GM19328 (cell line): Measurements from ENCODE around the gene CARMIL1.

Source experiments
- ATAC-seq: cut with Tn5 transposase; IDR thresholded peaks from one replicate; pipeline ENCODE4 v1.9.1; 2021; ENCODE audit warnings: mild to moderate bottlenecking, moderate library complexity; ENCODE audit not compliant: unreplicated experiment

Gene CARMIL1

DNA sequence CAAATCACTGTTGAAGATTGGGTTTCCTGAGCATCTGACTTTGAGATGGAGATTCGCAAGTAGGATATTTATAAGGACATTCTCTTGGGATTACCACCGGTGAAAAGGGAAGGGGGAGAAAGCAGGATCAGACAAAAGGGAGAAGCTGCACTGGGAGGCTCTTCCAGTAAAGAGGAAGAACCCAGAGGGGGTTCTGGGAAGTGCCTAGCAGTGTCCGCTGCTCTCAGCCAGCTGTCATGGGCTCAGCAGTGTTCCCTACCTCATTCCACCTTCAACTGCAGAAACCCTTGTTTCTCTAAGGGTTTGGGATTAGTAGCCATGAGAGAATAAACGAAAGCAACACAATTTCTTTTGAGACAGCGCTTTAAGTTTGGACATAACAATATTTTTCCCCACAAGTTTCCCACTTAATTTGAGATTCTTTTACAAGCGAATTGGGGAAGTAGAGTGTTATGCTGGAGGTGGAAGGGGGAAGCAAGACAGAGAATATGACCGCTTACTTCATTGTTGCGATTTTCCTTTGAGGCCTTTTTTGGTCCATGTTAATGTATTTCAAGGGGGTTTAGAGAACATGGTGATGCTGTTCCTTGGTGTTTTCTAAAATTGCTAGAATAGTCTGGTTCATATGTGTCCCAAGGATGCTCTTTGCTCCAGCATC, 218.3 kb downstream of the CARMIL1 start:
- no peak for ATAC-seq

DNA sequence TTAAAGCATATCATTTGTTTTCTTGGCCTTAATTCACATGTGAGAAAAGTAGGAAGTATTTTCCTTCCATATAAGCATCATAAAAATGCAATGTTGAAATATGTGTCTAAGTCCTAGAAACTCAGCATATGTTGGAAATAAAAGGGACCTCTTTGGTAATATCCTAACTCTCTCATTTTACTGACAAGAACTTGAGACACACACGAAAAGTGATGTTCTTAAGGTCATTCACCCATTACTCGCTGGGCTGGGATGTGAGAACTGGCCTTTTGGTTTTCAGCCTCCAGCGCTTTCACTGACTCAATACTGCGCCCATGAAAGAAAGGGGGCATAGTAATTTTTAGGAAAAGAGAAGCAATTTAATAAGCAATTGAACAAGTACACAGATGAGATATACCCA, 219.3 kb downstream of the CARMIL1 start:
- no peak for ATAC-seq

DNA sequence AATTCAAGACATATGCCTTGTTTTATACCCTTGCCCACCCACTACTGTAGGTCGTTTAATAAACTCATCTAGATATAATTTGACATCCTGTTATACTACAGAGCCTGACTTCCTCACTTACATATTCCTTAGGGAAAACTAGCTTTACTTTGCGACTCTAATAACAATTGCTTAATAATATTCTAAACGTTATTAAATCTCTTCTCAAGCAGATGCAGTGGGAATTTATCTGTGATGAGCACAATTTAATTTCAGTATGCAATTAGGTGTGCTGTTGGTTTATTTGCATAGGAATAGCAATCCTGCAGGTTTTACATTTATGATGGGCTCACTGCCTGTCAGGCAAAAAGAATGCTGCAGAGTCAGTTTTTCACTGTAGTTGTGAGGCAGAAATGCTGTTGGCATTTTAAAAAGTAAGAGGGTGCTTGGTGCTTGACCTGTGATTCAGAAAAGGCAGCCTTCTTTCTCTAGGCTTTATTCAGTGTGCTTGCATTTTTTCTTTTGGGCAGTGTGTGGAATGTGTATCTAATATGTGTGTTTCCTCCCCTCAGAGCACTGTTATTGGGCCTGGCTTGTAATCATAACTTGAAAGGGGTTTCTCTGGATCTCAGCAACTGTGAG, 220.6 kb downstream of the CARMIL1 start:
- ATAC-seq, result no peak

DNA sequence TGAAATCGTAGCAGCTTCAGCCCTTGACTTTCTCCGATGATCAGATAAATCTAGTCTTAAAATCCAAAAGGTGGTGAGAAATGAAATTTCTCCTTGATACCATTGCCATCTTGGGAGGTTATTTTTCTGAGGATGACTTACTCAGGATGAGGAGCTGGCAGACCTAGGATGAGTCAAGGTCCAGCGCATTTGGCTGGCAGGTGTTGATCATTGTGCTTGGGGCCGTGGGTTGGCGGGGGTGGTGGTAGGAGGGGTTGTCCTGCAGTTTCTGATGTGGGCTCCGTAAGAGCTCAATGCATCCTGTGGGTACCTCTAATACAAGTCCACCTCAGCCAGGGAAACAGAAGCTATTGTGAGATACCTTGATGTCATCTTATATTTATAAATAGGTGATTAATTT, 224.5 kb downstream of the CARMIL1 start:
- no peak for ATAC-seq

DNA sequence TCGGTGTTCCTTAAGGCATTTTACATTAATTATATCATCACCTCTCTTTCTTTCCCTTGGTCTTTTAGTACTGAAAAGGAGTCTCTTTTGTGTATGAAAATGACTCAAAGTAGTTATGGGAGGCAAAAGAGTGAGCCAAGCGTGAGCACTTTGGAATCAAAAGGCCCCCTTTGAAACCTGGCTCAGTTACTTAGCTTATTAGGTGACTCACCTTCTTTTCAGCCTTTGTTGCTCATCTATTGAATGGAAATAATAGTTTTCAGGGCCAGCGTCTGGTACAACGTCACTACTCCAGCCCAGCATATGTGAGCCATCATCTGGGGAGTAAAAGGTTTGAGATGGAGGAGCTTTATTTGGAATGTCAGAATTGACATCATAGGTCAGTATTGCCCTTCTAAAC, 225.5 kb downstream of the CARMIL1 start:
- no peak for ATAC-seq

DNA sequence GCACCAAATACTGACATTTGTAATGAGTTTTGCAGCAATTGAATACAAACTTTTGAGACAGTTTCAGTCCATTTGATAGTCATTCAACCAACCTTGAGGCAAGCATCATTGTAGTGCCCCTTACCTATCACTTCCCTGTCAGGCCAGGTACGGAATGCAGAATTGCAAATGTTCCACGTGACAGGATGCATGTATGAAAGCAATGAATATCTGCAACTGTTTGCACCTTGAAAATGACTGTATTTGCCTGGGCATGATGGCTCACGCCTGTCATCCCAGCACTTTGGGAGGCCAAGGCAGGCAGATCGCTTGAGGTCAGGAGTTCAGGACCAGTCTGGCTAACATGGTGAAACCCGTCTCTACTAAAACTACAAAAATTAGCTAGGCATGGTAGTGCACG, 226.8 kb downstream of the CARMIL1 start:
- ATAC-seq, result no peak

DNA sequence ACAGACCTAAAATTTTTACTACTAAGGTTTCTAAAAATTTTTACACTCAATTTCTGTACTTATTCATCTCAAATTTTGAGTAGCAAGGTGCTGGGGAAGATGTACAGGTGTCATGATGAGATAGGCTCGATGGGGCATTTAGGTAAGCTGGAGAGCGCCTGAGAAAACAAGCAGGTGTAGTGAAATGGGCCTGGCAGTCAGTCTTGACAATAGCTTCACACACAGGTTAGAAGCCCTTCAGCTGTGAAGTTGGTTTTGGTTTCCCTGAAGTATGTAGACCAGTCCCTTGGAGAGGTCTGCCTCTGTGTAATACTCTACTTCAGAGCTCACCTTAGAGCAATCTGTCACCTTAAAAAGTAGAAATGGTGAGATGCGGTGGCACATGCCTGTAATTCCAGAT, 228.9 kb downstream of the CARMIL1 start:
- no peak for ATAC-seq

DNA sequence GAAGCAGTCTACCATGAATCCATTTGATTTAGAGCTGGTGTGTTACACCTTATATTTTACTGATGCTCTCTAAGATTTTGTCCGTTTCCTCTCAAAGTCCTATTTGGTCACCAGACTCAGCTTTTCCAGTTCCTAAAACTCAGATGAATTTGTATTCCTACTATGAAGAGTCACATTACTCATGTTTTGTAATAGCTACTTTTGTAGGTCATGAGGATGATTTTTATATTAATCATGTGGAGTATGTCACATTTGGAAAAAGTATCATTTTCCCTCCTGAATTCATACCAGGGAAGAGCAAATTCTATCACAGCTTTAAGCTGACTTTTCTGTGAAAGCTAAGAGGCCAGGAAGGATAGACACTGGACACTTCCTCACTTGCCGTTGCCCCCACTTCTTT, 232.2 kb downstream of the CARMIL1 start:
- ATAC-seq, result no peak

DNA sequence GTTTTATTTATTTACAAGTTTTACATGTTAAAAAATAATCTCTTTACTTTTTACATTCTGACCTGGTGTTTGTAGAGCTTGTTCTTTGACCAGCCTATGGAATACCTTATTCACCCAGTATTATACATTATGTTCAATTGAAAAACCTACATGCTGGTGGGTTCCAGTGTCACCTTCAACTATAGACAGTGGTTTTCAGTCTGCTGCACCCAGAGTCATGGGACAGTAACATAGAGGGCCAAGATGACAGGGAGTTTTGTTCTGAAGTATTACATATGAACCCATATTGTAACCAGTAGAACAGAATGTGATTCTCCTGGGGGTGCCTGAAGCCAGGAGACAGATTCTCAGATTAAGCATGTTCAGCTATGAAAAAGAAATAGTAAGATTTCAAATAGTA, 233.4 kb downstream of the CARMIL1 start:
- no peak for ATAC-seq

DNA sequence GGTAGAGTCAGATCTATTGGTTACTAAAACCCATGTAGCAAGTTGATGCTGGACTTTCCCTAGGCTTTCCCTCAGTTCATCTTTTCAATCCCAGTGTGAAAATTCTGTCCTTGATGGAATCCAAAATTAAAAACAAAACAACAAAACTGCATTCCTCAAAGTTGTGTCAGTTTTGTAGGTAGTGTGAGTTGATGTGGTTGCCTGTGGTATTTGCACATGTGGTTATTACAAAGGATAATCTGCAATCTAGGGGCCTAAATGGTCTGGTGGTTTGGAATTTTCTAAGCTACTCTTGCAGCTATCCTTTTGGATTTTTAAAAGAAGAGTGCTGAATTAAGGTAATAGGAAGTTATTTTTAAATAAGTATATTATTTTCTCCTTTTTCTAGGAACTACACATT, 240.7 kb downstream of the CARMIL1 start:
- no peak for ATAC-seq

DNA sequence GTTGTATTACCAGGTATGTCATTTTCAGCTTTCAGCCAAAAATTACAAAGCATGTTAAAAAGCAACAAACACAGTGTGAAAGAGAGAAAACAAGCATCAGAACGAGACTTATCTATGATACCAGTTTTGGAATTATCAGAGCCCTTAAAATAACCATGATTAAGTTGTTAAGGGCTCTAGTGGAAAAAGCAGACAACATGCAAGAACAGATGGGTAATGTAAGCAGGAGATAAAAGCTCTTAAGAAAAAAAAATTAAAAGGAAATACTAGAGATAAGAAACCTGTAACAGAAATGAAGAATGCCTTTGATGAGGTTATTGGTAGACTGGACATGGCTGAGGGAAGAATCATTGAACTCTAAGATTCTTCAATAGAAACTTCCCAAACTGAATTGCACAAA, 245.4 kb downstream of the CARMIL1 start:
- ATAC-seq, result no peak

DNA sequence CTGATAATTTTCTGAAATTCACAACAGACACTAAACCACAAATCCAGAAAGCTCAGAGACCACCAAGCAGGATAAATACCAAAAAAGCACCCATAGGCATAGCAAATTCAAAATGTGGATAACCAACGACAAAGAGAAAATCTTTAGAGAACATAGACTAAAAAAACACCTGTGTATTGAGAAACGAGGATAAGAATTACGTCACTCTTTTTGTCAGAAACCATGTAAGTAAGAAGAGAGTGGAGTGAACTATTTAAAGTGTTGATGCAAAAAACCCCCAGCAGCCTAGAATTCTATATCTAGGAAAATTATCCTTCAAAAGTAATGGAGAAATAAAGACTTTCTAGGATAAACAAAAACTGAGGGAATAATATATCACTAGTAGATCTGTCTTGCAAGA, 245.9 kb downstream of the CARMIL1 start:
- ATAC-seq, result no peak

DNA sequence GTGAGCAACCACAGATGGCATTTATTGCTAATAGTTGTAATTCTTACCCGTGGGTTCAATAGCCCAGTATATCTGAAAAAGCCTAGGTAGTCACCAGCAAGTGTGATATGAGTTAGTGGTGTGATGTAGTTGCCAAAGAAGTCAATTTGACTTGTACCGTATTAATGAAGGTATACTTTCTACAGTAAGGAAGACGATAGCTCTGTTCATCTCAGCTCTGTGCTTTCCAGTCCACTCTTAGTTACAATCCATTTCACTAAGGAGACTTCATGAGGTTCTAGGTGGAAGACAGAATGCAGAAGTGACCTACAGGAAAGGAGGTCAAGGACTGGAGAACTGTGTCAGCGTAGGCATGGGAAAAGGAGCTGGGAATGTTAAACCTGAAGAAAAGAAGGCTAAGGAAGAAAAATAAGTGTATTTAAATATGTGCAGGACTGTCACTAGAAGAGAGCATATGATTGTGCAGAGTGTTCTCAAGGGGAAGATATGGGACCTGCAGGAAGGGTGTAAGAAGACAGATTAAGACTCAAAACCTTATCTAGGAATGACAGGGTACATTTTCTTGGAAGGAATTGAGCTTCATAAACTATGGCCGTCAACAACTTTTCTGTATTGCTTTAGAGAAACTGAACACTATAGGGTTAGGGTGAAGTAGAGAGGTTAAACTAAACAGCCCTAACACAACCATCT, 255.9 kb downstream of the CARMIL1 start:
- no peak for ATAC-seq

DNA sequence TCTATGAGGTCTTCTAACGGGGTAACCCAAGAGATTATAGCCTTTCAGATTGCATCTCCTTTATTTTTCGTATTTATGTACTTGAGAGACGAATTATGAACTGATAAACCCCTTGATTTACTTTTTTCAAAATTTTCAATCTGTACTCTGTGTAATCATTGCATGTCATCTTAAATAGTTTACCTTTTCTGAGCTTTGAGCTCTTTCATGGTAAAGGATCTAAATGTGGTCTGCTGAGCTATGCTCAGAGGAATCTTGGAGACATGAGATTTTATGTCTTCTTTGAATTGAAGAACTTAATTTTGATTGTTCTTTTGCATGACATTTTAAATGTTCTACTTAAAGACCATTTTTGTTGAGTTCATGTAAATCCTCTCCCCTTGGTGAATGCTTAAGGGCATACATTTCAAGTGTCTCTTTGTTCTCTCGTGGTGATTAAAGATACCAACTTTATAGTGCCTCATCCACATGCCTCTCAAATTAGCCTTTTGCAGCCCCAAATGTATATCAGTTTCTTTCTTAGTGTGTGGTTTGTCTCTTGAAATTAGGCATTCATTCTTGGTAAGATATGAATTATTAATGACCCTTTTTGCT, 256.6 kb downstream of the CARMIL1 start:
- no peak for ATAC-seq

DNA sequence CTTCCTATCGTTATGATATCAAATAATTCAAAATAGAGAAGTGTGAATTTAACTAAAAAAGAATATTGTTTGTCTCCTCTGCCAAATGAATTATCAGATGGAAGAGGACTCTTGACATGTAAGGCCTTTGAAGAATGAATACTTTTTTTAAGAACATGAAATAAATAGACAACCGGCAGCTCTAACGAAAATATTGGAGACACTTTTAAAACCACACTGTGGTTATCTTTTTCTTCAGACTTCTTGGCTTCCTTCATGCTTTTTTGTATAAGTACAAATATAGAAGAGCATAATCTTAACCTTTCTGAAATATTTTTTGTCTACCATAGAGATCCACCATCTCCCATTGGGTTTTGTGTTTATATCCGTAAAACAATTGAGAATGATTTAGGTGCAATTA, 257.6 kb downstream of the CARMIL1 start:
- no peak for ATAC-seq

DNA sequence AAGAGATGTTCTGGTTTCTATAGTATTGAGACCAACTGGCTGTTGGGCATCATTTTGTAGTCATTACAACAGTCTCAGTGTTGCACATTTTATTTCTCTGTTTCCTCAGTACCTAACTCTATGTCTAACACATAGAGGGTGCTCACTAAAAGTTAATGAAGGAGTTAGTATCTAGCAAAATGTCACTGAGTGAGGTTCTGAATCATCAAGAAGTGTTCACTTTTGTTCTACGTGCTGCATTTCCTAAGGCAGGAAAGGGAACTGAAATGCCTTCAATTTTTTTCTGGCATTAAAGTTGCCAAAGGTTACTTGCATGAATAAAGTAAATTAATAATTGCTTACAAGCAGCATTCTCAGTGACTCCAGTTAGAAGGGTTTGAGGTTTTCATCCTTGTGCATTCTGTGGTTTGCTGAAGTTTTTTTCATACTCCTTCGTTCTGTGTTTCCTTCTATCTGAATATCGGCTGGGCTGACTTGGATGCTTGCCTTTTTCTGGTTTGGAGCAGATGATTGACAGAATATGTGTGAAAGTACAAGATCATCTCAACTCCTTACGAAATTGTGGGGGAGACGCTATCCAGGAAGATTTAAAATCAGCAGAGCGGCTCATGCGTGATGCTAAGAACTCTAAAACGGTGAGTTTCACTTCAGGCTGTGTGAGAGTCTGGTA, 258.3 kb downstream of the CARMIL1 start:
- no peak for ATAC-seq

DNA sequence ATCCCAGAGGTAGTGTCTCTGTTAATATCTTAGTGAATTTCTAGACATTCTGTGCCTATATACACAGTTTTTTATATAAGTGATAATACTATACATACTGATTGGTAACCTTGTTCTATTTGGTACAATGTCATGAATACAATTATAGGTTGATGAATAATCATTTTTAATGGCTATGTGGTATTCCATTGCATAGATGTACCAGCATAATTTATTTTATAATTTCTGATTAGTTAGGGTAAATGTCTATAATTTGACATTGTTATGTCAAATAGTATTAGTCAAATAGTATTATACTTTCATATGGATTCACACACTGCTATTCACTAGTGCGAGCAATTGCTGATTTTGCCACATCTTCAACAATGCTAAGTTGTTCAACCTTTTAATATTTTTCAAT, 262.1 kb downstream of the CARMIL1 start:
- ATAC-seq, result no peak

DNA sequence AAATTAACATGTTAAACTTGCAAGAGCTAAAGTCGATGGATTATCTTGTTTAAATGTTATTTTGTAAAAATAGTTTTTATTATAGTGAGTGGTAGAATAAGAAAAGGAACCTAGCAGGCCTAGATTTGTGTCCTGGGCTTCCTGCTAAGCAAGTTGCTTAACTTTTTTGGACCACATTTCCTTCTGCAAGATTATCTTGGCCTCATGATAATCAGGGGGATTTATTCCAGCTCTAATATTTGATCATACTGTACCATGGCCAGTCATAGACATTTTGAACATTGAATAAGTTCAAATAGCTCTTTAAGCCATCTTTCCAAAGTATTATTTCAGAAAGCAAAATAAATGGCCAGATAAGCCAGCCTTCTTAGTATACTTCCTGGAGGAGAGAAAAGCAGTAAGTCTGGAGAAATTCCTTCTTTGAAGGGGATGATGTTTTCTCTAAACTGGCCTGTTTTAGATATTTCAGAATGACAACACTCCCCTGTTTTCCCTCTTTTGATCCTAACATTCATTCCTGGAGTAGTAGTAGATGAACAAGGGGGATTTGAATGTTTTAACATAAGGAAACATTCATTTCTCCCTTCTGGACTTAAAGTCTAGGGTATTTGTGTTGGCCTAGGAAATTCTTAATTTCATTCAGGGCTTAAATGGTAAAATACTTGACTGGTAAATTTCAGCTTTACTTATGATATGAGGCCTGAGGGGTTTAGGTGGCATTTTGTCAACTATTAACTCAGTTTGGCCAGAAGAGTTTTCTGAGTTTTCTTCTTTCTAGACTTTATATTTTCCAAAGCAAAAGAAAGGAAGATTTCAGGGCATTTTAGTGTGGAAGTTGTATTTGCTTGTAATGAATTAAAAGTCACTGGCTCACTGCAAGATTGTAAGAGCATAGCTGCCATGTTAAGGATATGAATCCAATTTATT, 264.1 kb downstream of the CARMIL1 start:
- no peak for ATAC-seq

DNA sequence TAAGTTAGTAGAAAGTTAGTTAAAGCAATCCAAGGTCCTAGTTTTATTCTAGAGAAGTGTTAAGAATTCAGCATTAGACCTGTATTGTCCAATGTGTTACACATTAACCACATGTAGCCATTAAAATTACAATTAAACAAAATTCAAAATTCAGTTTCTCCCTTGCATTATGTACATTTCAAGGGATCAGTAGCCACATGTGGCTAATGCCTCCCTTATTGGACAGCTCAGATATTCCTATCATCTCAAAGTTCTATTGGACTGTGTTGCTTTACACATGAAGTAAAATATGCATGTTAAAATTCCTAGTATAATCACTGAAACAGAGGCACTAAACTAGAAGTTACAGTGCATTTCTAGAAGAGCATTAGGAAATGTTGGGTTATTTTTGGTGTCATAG, 265.7 kb downstream of the CARMIL1 start:
- no peak for ATAC-seq

DNA sequence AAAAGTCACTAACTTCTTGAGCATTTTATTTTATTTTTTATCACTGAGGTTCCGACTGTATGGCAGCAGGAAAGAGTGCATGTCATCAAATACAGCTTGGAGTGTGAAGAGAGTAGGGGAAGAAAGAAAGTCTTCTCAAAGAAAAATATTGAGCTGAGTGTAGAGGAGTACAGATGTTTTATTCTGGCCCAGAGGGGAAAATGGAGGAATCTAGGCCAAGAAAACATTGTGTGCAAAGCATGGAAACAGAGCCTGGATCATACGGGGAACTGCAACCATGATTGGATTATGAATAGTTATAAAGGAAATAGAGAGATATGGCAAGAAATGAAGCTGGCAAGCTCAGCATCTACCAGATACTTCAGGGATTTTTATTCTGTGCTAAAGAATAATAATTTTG, 268.6 kb downstream of the CARMIL1 start:
- no peak for ATAC-seq
